HG02759 (cell line): ENCODE data around the gene MICALL2.

Experiments
- ATAC-seq: cut with Tn5 transposase; IDR thresholded peaks from one replicate; pipeline ENCODE4 v1.9.1; 2021; ENCODE audit warnings: mild to moderate bottlenecking, moderate library complexity; ENCODE audit not compliant: unreplicated experiment

MICALL2 gene

GRCh38 chr7:1419310-1419634 lies 40.0 kb downstream of the MICALL2 start:
- ATAC-seq, result no peak

- no peak for ATAC-seq
Observed at GRCh38 chr7:1418505-1419309, 40.6 kb downstream of the MICALL2 start.

GRCh38 chr7:1415389-1415990 lies 43.8 kb downstream of the MICALL2 start:
- ATAC-seq, result no peak

- ATAC-seq, result no peak
Observed at GRCh38 chr7:1413936-1414639, 45.2 kb downstream of the MICALL2 start.

- ATAC-seq, result peak; percentile 65
Observed at GRCh38 chr7:1412322-1413261, 46.7 kb downstream of the MICALL2 start.

- ATAC-seq, result no peak
Observed at GRCh38 chr7:1411414-1411813, 47.9 kb downstream of the MICALL2 start.

DNA sequence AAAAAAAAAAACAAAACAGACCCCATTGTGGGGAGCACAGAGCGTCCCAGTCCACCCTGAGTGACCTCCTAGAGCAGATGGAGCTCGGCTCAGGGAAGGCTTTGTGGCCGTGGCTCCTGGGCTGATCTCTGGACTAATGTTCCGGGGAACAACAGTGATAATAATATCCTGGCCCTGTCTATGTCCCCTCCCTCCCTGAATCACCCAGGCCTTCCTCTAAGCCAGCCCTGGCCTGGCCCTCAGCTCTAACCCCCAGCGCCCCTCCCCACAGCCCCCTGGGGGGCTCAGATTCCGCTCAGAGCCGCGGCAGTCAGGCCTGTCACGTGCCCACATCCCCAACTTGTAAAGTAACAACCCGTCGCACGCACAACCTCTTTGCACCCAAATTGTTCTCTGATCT lies 48.3 kb downstream of the MICALL2 start:
- ATAC-seq, result no peak

- ATAC-seq, result no peak
Observed at GRCh38 chr7:1409555-1409954, 49.7 kb downstream of the MICALL2 start.

DNA sequence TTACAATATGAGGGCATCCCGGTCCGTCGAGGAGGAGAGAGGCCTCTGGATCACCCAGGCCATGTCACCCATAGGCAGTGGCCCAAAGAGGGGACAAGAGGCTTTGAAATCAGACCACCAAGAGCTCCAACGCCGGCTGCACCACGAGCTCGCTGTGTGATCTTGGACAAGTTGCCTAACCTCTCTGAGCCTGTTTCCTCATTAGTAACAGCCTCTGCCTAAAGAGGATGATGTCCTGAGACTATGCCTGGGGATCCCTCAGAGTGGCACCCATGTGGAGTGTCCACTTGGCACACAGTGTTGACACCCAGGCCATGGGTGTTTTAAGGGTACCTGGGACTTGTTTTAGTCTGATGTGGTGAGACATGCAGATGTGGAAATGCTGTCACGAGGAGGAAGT lies 50.8 kb downstream of the MICALL2 start:
- no peak for ATAC-seq

DNA sequence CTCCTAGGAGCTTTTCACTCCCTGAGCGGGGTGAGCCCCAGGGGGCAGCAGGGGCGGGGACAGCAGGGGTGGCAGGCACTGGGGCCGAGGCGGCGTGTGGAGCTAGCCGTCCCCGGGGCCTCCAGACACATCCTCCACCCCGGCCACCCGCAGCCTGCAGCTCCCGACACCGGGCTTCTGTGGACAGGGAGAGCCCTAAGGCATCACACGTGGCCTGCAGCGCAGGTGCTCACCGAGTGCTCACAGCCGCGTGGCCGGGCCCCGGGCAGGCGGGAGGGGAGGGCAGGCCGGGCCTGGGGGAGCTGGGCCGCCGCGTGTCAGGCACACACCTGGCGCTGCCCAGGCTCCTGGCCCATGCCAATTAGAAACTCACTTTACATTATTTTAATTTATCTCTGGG lies 51.4 kb downstream of the MICALL2 start:
- no peak for ATAC-seq

- ATAC-seq, result no peak
Observed at GRCh38 chr7:1404898-1405548, 54.2 kb downstream of the MICALL2 start.

- ATAC-seq, result no peak
Observed at GRCh38 chr7:1404460-1404809, 54.8 kb downstream of the MICALL2 start.

- no peak for ATAC-seq
Observed at GRCh38 chr7:1403638-1404459, 55.4 kb downstream of the MICALL2 start.

DNA sequence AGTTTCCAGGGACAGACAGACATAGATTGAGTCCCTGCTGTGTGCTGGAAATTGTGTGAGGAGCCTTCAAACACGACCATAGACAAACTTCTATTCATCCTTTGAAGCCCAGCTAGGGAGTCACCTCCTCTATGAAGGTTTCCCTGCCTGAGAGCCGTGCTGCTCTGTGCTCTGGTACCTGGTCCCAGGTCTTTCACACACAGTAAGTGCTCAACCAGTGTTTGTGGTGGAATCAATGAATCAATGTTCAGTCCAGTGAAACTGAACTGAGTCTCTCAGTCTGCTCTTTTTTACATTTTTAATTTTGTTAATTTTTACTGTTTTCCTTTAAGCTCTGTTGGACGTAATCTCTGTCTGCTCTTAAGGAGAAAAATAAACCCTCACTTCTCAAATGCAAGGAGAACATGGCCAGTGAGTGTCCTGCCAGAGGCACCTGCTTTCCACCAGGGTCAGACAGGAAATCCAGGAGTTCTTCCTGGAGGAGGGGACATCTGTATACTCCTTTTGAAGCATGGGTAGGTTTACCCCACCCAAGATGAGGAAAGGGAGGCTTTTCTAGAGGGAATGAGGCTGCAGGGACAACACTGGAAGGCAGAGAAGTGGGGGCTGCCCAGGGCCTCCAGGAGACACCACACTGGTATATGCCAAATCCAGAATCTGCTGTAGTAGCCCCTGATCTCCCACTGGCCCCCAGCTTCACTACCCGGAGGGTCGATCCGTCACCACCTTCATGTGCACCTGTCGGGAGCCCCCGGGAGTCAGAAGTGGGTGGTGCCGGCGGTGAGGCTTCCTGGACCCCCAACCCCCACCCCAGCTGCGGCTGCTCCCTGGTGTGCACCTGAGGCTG lies 56.3 kb downstream of the MICALL2 start:
- ATAC-seq, result no peak

GRCh38 chr7:1402110-1402790 lies 57.0 kb downstream of the MICALL2 start:
- ATAC-seq, result no peak

DNA sequence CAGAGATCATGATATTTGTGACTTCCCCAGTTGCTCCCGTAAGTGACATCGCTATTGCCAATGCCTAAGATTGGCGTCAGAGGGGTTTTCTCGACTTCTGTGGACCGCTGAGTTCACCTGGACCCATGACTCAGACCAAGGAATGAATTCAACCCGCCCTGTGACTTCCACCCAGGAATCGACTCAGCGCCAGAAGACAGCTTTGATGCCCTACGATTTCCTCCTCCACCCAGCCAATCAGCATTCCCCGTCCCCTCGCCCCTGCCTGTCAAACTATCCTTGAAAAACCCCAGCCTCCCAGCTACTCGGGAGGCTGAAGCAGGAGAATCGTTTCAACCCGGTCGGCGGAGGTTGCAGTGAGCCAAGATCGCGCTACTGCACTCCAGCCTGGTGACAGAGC lies 58.3 kb downstream of the MICALL2 start:
- ATAC-seq, result no peak

- no peak for ATAC-seq
Observed at GRCh38 chr7:1400371-1400770, 58.9 kb downstream of the MICALL2 start.
